ENCODE data around the gene EVA1C.

DNA sequence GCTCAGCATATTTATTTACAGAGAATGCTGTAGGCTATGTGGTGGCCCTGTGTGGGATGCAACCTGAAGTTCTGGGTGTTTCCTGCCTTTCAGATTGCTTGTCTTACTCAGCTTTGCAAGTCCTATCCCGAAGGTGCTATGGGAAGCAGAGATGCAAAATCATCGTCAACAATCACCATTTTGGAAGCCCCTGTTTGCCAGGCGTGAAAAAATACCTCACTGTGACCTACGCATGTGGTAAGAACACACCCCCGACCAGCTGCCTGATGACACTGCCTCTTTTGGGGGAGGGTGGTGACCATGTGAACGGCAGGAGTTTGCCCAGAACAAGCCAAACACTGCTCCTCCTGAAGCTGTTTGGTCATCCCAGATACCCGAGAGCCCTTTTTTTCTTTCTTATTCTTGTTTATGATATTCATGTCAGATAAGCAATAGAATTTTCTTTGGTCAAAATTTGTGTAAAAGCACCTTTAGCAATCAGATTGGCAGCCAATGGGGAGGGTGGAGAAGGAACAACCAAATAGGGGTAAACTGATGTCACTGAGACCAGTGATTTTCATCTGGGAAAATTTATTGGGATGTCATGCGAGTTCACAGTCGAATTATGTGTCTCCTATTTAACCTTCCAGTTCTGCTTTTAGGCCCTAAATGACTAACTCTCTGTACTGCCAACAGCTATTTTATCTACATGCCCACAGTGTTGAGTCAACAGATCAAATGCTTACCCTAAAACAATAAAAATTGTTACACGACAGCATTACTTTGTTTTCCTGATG lies 82.6 kb downstream of the EVA1C start:
- TF ChIP-seq, protein P1, sequence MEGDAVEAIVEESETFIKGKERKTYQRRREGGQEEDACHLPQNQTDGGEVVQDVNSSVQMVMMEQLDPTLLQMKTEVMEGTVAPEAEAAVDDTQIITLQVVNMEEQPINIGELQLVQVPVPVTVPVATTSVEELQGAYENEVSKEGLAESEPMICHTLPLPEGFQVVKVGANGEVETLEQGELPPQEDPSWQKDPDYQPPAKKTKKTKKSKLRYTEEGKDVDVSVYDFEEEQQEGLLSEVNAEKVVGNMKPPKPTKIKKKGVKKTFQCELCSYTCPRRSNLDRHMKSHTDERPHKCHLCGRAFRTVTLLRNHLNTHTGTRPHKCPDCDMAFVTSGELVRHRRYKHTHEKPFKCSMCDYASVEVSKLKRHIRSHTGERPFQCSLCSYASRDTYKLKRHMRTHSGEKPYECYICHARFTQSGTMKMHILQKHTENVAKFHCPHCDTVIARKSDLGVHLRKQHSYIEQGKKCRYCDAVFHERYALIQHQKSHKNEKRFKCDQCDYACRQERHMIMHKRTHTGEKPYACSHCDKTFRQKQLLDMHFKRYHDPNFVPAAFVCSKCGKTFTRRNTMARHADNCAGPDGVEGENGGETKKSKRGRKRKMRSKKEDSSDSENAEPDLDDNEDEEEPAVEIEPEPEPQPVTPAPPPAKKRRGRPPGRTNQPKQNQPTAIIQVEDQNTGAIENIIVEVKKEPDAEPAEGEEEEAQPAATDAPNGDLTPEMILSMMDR (IDR thresholded peaks at IDR 0.05), result no peak
- TF ChIP-seq EZH2 (IDR thresholded peaks at IDR 0.05) (no peak), EZH2phosphoT487 (IDR thresholded peaks at IDR 0.05) (no peak)

All from neural progenitor cell (in vitro differentiated cells).